Keratinocyte (primary cell): Measurements from ENCODE around the gene CTR9. TPM values are rescaled to one million over a fixed set of nuclear protein-coding genes. Genes with fewer than 3 reads are reported as not detected.

Experiments used
- DNase-seq: peaks from one replicate; pipeline ENCODE4 v3.0.0-alpha.2; 2011; ENCODE audit warnings: low read depth, missing footprints, low spot score
- FAIRE-seq: peaks from 2 replicates; lab custom pipeline; 2011; peaks lifted over from hg19 to GRCh38; lab: Jason Lieb, UNC
- H2AFZ ChIP-seq: 2 replicates; pipeline ENCODE4 v1.6.0; 2012; ENCODE audit warnings: low read length, control low read depth, inconsistent platforms; ENCODE audit not compliant: control insufficient read depth
- H3K27ac ChIP-seq: 2 replicates; pipeline ENCODE4 v1.5.1; 2011; ENCODE audit warnings: low read length; ENCODE audit not compliant: control insufficient read depth, insufficient read depth
- H3K27me3 ChIP-seq: 3 replicates; pipeline ENCODE4 v1.6.0; 2011; ENCODE audit warnings: low read length; ENCODE audit not compliant: control insufficient read depth, insufficient read depth; ENCODE audit errors: extremely low read depth
- H3K36me3 ChIP-seq, 2 experiments: 2 replicates in 1 of 2; 3 replicates in 1 of 2; pipeline ENCODE4 v1.5.1; 2011; ENCODE audit warnings: low read length in 2 of 2, mild to moderate bottlenecking in 1 of 2; ENCODE audit not compliant: control insufficient read depth in 2 of 2, insufficient read depth in 2 of 2; ENCODE audit errors: extremely low read depth in 1 of 2
- H3K4me1 ChIP-seq: 3 replicates; pipeline ENCODE4 v1.5.1; 2011; ENCODE audit warnings: low read length; ENCODE audit not compliant: control insufficient read depth, insufficient read depth; ENCODE audit errors: extremely low read depth
- H3K4me2 ChIP-seq: 3 replicates; pipeline ENCODE4 v1.6.0; 2011; ENCODE audit warnings: low read depth, low read length; ENCODE audit not compliant: control insufficient read depth, insufficient read depth; ENCODE audit errors: extremely low read depth
- H3K4me3 ChIP-seq, 3 experiments: fragments of 200-600 bp in 1 of 3; sonication (generic) in 1 of 3; 2 replicates in 2 of 3; 3 replicates in 1 of 3; pipeline ENCODE4 v1.5.1; 2011 to 2016; ENCODE audit warnings: low read length in 3 of 3, mild to moderate bottlenecking in 3 of 3, control low read depth in 2 of 3, inconsistent platforms in 1 of 3, low read depth in 1 of 3, mixed read lengths in 1 of 3, mixed run types in 1 of 3, moderate library complexity in 1 of 3; ENCODE audit not compliant: control insufficient read depth in 2 of 3, insufficient read depth in 2 of 3; ENCODE audit errors: extremely low read depth in 1 of 3
- H3K79me2 ChIP-seq: 2 replicates; pipeline ENCODE4 v1.6.0; 2012; ENCODE audit warnings: low read length; ENCODE audit not compliant: control insufficient read depth, insufficient read depth
- H3K9ac ChIP-seq: 3 replicates; pipeline ENCODE4 v1.6.0; 2011; ENCODE audit warnings: low read length; ENCODE audit not compliant: control insufficient read depth, insufficient read depth; ENCODE audit errors: extremely low read depth
- H3K9me1 ChIP-seq: 3 replicates; pipeline ENCODE4 v1.6.0; 2011; ENCODE audit warnings: low read length; ENCODE audit not compliant: control insufficient read depth, insufficient read depth; ENCODE audit errors: extremely low read depth
- H3K9me3 ChIP-seq: 2 replicates; pipeline ENCODE4 v1.5.1; 2012; ENCODE audit warnings: low read depth, low read length; ENCODE audit not compliant: control insufficient read depth
- H4K20me1 ChIP-seq: 3 replicates; pipeline ENCODE4 v1.6.0; 2011; ENCODE audit warnings: low read length; ENCODE audit not compliant: control insufficient read depth, insufficient read depth; ENCODE audit errors: extremely low read depth
- EZH2 ChIP-seq: IDR thresholded peaks from one replicate; pipeline ENCODE4 v1.6.1; 2012; ENCODE audit warnings: inconsistent platforms, mild to moderate bottlenecking, low read length, moderate library complexity
- dilution Hi-C: fragments of 300-500 bp; cut with MboI; formaldehyde crosslinking; loops from one replicate; pipeline ENCODE4 v1.7.0; 2020; ENCODE audit warnings: low sequenced_read_pairs; ENCODE audit not compliant: extremely low pct_ligation_motif_present
- polyA plus RNA-seq, 5 experiments: library from polyadenylated mRNA; depleted of rRNA in 3 of 5; stranded (reverse) in 3 of 5; stranded (forward) in 1 of 5; unstranded in 1 of 5; fragments of >200 nt; gene quantifications; 1 replicate in 1 of 5; 2 replicates in 3 of 5; 3 replicates in 1 of 5; pipeline versions ENCODE4 v1.2.1 to v1.2.3, GENCODE V29; 2011 to 2012; ENCODE audit warnings: missing spikeins in 2 of 5, low read depth in 1 of 5, low replicate concordance in 1 of 5
- TF ChIP-seq, protein P1 (sequence below), 3 experiments: IDR thresholded peaks in 1 of 3; conservative IDR thresholded peaks in 1 of 3; optimal IDR thresholded peaks in 1 of 3; 2 replicates in 2 of 3; 3 replicates in 1 of 3; pipeline versions ENCODE3 to v1.5.1; 2011; ENCODE audit warnings: low read length in 3 of 3, mild to moderate bottlenecking in 3 of 3, moderate library complexity in 2 of 3, control low read depth in 1 of 3, inconsistent platforms in 1 of 3; ENCODE audit not compliant: insufficient read depth in 2 of 3; ENCODE audit errors: extremely low read depth in 1 of 3

The CTR9 gene
- polyA plus RNA-seq, 1 donor (not counting 4 experiments of a cell fraction or from before 2014, with no cell fraction given): 21.8 TPM

DNA sequence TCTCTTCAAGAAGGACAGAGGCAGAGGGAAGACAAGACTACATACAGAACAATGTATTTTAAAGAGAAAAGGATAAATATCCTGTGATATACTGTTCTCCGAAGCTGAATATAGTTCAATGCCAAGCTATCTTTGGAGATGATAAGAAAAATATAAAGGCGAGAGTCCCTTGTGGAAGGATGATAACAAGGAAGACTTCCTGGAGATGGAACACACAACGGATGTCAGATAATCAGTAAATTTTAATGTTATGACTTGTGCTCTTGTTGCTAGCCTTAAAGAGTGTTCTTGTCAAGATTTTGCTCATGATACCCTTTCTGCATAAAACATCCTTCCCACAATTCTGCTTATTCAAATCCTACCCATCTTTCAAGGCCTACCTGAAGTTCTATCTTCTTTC, 6.8 kb upstream of the CTR9 start:
- no peaks in the 10 kb centered on the region for H3K9me1 ChIP-seq
- dilution Hi-C loops: loop anchor here (25.0 kb wide), 1 partner anchor 232 kb away; no protein-coding TSS in a partner anchor
- no peak overlapping the region for H3K9ac ChIP-seq
- TF ChIP-seq EZH2: no peak
- TF ChIP-seq, protein P1, sequence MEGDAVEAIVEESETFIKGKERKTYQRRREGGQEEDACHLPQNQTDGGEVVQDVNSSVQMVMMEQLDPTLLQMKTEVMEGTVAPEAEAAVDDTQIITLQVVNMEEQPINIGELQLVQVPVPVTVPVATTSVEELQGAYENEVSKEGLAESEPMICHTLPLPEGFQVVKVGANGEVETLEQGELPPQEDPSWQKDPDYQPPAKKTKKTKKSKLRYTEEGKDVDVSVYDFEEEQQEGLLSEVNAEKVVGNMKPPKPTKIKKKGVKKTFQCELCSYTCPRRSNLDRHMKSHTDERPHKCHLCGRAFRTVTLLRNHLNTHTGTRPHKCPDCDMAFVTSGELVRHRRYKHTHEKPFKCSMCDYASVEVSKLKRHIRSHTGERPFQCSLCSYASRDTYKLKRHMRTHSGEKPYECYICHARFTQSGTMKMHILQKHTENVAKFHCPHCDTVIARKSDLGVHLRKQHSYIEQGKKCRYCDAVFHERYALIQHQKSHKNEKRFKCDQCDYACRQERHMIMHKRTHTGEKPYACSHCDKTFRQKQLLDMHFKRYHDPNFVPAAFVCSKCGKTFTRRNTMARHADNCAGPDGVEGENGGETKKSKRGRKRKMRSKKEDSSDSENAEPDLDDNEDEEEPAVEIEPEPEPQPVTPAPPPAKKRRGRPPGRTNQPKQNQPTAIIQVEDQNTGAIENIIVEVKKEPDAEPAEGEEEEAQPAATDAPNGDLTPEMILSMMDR (optimal IDR thresholded peaks at IDR 0.05 in 1 of 3, IDR thresholded peaks at IDR 0.05 in 1 of 3, conservative IDR thresholded peaks at IDR 0.05 in 1 of 3; ENCODE audit: extremely low read depth in 1 of 3, insufficient read depth in 2 of 3, low read length in 3 of 3): no peak
- DNase-seq: no peak
- no peak for FAIRE-seq
- H3K79me2 ChIP-seq: no peaks in the 10 kb centered on the region
- no peaks in the 10 kb centered on the region for H4K20me1 ChIP-seq
- H3K4me3 ChIP-seq: no peak overlapping the region
- H3K27ac ChIP-seq: no peak overlapping the region
- H3K4me1 ChIP-seq: peaks cover 13% of the 10 kb centered on the region
- no peaks in the 10 kb centered on the region for H3K27me3 ChIP-seq
- H3K9me3 ChIP-seq: no peaks in the 10 kb centered on the region
- H3K4me2 ChIP-seq: no peak overlapping the region
- no peak overlapping the region for H2AFZ ChIP-seq
- H3K36me3 ChIP-seq: no peaks in the 10 kb centered on the region

DNA sequence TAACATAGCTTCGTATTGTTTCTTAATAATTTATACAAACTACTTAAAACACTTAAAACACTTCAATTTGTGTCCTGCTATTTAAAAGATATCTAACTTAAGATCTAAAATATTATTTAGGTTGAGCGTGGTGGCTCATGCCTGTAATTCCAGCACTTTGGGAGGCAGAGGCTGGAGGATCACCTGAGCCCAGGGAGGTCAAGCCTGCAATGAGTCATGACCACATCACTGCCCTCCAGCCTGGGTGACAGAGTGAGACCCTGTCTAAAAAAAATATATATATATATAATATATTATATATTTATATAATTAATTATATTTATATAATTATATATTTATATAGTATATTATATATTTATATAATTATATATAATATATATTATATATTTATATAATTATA, 4.2 kb upstream of the CTR9 start:
- Histone ChIP-seq H3K9ac (no peak overlapping the region), H3K4me2 (no peak overlapping the region), H3K9me3 (no peaks in the 10 kb centered on the region), H3K27me3 (no peaks in the 10 kb centered on the region), H2AFZ (no peak overlapping the region), H3K4me3 (no peak overlapping the region), H3K9me1 (no peaks in the 10 kb centered on the region), H3K27ac (no peak overlapping the region), H3K79me2 (peaks cover 7% of the 10 kb centered on the region), H3K4me1 (peaks cover 14% of the 10 kb centered on the region), H3K36me3 (no peaks in the 10 kb centered on the region), H4K20me1 (no peaks in the 10 kb centered on the region)
- dilution Hi-C loops: loop anchor here (25.0 kb wide), 1 partner anchor 235 kb away; no protein-coding TSS in a partner anchor
- FAIRE-seq: no peak
- no peak for DNase-seq
- no peak for TF ChIP-seq EZH2
- TF ChIP-seq, protein P1 (optimal IDR thresholded peaks at IDR 0.05 in 1 of 3, IDR thresholded peaks at IDR 0.05 in 1 of 3, conservative IDR thresholded peaks at IDR 0.05 in 1 of 3; ENCODE audit: extremely low read depth in 1 of 3, insufficient read depth in 2 of 3, low read length in 3 of 3): no peak
